Stimulated activated CD4-positive, alpha-beta T cell treated with anti-CD3 and anti-CD28 coated beads, Interleukin-12 subunit alpha, Interleukin-12 subunit beta, amount 100 ng/mL, for 4 hours (primary cell): ENCODE data around the gene GRXCR2.
A peak's percentile ranks its signal among the peaks of the same experiment; 100 is the strongest.
"Not testable (repeated sequence)": the region's sequence is repeated elsewhere in the genome, so short reads cannot be mapped to it uniquely, and the experiment has no call there.

Experiments used
- DNase-seq: peaks from one replicate; pipeline ENCODE4 v3.0.0-alpha.2; 2020

Gene GRXCR2

DNA sequence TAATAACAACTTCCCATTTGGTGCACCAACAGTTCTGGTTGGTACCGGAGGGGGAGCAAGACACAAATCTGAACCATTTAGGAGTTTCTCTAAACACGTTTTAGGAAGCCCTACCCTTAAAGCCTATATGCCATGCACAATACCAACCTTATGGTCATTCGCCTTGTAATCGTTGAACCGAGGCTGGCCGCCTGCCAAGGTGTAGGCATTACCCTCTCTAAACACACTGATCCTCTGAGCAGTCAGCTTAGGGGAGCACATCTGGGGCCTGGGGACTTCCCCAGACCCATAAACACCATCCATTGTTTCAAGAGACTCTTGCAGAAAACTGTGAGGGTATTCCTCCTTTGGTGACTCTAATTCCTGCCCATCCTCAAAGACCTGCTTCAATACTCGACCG is 328 bp downstream of the GRXCR2 start:
- no peak for DNase-seq

DNA sequence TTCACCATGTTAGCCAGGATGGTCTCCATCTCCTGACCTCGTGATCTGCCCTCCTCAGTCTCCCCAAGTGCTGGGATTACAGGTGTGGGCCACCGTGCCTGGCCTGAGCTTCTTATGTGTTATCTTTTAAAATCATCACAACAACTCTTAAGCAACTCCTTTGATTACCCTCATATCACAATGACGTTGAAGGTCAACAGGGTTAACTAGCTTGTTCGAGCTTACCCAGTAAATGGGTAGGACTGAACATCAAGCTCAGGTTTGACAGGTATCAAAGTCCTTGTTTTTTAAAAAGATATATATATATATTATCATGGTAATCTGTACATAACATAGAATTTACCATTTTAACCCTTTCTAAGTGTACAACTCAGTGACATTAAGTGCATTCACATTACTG is 3.1 kb downstream of the GRXCR2 start:
- DNase-seq = no peak

DNA sequence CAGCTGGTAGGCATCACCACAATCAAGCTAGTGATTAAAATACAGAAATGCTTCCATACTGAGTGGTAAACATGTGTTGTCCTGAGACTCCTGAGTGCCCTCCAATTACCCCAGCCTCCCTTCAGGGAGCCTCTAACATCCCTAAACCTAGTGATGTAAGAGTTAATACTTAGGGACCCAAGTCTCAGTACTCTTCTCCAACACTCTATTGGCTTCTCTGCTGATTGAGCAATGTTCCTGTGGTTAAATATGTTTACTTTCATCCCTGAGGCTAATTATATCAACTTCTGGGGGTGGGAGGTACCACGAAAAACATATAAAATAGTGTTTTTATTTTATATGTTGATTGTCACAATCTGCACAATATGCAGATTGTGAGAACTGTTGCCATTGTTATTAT is 5.0 kb downstream of the GRXCR2 start:
- DNase-seq = no peak

DNA sequence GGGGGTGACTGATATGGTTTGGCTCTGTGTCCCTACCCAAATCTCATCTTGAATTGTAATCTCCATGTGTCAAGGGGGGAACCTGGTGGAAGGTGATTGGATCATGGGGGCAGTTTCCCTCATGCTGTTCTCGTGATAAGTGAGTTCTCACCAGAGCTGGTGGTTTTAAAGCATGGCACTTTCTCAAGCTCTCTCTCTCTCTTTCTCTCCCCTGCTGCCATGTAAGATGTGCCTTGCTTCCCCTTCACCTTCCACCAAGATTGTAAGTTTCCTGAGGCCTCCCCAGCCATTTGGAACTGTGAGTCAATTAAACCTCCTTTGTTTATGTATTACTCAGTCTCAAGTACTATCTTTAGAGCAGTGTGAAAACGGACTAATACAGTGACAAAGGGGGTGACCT is 8.4 kb downstream of the GRXCR2 start:
- DNase-seq = not testable (repeated sequence)

DNA sequence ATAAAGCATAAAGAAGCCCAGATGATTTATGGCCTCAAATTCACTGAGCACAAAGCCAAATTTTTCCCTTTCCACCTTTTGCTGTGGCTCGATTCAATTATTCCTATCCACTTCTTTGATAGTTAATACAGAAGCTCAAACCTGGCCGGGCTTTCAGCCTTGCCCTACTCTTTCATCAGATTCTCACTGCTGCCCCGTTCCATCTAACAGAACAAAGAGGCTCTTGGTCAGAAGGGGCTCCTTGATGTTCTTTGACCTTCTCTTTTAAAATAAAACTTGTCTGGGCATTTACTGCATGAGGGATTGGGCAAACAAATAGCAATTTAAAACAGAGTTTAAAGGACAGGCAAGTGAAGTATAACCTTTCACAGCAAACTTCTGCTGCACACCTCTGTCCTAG is 9.8 kb downstream of the GRXCR2 start:
- no peak for DNase-seq

DNA sequence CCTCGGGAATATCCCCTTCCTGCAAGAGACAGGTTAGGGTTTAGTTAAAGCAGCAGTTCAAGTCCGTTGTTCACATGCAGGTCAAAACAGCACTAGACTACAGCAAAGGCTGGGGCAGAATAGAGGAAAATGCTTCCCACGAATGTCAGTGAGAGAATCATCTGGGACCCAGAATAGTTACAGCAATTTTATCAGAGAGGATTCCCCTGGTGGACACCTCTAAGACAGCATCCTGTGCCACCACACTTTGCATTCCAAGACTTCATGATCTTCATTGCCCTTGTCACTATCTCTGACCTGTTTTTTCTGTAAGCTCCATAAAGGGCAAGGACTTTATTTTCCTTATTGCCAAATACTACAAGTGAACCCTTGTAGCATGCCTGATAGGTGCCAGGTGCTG is 12.9 kb downstream of the GRXCR2 start:
- no peak for DNase-seq

DNA sequence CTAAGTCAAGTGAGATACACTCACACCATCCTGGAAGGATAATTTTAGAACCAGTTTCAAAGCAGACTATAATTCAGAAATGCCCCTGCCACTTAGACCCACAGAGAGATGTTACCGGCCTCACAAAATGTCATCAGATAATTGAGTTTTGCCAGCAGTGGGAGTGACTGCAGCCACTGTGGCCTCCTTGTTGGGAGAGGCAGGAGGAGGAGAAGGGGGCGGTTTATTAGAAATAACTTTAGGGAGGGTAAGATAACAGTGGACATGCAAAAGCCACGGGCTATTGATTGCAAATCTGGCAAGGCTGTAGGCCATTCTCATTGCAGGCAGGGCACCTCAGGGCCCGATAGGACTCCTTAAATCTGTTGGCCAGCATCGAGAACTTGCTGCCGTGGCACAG is 13.4 kb downstream of the GRXCR2 start:
- no peak for DNase-seq

DNA sequence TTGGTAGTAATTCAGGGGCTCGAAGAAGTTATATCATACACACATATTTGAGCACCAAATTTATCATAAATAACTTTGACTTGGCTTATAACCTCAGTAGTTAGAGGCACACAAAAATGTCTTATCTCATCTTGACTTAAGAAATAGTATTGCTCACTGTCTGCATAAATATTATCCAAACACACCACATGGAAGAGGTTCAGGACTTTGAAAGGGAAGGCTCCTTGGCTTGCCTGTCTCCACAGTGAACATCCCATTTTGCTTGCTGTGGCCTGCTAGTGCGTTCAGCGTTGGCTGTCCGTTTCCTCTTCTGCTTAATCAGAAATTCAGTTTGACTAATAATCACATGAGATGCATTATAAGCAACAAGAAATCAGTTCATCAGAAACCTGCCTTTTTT is 13.9 kb downstream of the GRXCR2 start:
- DNase-seq = no peak

DNA sequence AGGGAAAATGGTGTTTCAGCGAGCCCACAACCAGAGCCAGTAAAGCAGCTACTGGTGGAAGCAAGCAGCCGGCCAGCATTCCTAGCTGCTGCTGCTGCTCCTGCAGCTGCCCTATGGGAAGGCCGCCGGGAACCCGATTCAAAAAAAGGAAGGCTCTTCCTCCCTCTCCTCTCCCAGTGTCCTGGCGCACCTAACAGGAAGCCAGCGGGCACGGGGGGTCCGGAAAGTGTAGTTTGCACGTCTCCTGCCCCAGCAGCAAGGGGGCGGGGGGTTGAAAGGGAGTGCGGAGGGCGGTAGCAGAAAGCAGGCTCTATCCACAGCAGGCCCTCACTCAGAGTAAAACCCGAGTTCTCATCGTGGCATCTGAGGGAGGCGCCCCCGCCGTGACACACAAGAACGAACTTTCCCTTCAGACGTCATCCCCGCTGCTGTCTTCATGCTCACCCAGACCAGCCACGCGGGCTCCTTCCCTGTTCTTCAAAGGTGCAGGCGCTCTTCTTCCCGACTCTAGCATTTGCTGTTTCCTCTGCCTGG is 16.5 kb downstream of the GRXCR2 start:
- no peak for DNase-seq

DNA sequence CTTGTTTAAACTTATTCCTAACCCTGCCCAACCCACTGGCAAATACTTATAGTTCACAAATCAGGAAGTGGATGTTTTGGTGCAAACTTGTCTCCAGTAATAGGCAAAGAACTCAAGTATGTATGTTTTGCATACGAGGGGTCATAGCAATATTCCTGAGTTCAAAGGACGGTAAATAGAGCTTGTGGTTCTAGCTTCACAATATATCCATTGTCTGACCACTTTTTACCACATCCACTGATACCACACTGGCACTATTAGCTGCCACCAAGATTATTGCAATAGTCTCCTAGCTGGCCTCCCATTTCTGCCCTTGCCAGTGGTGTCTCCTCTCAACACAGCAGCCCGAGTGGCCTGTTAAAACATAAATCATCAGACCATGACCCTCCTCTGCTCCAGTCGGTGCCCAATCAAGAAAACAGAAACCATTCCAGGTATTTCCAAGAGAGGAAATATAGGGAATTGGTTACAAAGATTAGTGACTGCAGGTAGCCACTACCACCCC is 17.0 kb downstream of the GRXCR2 start:
- no peak for DNase-seq

DNA sequence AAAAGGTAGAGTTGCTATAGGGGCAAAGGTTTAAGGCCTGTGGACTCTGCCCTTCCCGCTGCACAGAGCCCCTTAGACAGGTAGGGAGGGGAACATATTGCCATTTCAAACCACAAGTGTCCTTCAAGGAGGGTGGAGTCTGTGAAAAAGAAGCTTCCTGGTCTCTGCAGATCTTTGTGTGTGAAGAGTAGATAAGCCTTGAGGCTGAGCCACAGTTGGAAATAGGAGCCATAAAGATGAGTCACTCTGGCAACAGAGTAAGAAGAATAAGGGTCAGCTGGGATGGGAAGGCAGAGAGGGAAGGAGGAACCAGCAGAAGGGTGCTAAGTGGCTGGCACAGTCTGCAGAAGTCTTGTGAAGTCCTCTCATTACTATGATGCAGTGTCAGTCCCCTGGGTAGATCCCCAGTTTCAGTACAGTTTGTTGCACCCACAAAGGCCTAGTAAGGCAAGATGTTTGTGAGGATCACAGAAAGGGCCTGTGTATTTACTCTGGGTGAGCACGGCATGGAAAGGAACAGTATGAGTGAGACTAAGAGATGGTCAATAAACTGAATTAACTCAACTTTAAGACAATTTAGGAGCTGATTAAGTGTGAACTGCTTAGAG is 18.1 kb downstream of the GRXCR2 start:
- no peak for DNase-seq

DNA sequence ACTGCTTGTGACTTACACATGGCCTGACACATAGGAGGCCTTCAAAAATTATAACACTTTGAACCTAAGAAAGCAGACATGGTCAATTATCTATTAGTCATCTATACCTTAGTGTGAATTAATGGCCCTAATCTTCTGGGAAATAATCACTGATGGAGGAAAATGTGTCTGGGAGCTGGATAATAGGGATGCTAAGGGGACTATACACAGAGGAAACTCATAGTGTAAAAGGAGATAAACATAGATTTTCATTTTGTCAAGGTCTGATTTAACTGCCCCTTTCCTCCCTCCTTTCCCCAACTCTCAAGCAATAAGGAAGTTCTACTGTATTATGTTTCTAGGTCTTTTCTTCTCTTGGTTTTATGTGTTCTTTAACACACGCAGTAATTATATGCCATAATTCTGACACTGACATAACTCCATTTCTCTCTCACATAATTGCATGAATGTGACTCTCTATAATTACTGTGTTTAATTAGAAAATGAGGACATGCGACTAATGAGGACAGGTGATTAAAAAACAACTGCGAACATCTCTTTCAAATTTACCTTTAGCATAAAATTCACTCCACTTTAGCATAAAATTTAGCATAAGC is 18.9 kb downstream of the GRXCR2 start:
- no peak for DNase-seq

DNA sequence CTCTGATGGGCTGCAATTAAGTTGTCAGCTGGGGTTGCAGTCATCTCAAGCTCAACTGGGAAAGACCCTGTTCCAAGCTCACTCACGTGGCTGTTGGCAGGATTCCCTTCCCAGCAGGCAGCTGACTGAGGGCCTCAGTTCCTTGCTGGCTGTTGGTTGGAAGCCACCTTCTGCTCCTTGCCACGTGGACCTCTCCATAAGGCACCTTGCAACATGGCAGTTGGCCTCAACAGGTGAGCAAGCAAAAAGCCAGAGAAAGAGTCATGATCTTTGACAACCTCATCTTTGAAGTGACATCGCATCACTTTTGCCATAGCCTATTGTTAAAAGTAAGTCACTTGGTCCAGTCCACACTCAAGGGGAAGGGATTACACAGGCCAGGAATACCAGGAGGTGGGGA is 19.8 kb downstream of the GRXCR2 start:
- no peak for DNase-seq

DNA sequence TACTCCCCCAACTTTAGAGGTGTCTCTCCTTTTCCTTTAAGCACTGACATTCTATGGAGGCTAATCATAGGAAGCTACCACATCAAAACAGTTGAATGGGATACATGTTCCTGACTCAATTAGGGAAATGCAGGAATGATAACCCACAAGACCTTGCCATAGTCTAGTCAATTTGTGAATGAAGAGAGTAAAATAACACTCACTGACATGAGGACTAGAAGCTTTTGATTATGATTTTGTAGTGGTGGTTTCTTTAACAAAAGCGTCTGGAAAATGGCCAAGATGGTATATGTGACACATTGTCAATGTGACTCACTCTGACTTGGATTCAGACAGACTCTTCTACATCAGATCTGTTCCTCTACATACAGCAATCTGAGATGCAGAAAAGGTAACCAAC is 24.0 kb downstream of the GRXCR2 start:
- no peak for DNase-seq

DNA sequence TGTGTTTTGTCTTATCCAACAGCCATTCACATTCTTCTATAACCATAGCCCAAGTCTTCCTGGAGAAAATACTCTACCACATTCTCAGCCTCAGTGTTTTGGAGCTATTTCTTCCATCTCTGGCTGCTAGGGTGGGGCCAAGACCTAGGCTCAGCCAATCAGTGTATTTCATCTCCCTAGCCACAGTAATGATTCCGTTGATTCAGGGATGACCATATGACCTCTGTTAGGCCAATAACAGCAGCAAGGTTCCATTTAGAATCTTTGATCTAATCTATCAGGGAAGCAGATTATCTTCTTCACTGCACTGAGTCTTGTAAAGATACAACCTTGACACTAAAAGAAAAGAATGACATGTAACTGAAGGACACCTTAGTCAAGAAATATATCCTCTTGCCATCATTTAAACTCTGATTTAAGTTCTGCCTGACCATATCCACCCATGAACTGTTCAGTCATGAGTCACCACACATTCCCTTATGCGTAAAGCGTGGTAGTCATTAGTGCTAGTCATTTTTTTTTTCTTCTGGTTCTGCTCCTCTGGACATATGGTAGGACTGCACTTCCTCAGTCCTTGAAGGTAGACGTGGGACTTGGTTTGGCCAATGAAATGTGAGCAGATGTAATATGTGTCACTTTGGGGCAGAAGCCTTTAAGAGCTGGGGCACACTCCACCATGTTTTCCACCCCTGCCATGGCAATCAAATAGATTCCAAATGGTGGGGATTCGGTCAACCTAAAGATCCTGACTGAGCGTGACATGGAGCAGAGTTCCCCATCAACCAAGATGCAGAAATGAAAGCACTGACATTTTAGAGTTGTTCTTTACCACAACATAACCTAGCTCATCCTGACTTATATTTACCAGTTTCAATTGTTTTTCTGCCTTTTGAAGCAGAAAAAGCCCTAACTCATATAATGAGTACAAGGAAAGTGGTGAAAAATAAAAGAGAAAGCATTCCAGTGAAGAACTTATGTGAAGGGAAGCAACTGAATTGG is 25.0 kb downstream of the GRXCR2 start:
- no peak for DNase-seq

DNA sequence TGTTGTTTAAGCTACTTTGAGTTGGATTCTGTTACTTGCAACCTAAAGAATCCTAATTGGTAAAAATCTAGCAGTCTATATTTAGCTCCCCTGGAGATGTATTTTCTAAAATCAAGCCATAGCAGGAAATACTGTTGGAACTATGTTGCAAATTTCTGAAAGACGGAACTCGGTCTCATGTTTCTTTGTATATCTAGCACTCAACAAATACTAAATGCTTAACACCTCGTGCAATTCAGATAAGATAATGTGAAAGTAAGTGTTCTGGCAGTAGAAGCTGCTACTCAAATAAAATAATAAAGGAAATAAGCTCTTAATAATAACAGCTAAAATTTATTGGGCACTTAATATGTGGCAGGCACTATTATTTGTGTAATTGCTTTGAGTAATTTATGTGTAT is 26.7 kb downstream of the GRXCR2 start:
- DNase-seq = no peak

DNA sequence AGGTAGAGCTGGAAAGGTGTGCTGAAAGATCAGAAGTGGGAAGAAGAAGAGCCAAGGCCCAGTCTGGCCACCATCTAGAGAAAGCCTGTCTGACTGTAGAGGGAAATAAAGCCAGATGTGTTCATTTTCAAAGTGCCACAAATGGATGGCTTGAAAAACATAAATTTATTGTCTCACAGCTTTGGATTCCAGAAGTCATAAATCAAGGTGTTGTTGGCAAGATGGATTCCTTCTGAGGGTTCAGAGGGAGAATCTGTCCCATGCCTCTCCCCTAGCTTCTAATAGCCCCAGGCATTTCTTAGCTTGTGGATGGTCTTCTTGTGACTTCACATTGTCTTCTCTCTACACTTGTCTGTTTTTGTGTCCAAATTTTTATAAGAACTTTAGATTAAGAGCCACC is 31.5 kb downstream of the GRXCR2 start:
- no peak for DNase-seq

DNA sequence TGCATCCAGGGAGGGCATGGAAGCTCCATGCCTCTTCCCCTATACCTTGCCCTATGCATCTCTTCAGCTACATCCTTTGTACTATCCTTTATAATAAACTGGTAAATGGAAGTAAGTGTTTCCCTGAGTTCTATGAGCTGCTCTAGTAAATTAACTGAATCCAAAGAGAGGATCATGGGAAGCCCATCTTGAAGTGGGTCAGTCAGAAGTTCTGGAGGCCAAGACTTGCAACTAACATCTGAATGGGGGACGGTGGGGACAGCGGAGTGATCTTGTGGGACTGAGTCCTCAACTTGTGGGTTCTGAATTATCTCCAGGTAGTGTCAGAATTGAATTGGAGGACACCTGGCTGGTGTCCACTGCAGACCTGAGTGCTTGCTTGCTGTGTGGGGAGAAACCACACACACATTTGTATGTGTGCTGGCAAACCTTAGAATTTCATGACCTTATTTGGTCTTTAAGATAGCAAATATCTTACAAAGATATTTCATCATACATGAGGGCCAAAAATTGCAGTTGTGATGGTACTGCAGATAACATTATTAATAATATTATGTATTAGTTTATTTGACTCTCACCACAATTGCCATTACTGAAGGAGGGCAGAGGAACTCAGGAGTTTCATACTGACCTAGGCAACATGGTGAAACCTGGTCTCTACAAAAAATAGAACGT is 32.2 kb downstream of the GRXCR2 start:
- no peak for DNase-seq

DNA sequence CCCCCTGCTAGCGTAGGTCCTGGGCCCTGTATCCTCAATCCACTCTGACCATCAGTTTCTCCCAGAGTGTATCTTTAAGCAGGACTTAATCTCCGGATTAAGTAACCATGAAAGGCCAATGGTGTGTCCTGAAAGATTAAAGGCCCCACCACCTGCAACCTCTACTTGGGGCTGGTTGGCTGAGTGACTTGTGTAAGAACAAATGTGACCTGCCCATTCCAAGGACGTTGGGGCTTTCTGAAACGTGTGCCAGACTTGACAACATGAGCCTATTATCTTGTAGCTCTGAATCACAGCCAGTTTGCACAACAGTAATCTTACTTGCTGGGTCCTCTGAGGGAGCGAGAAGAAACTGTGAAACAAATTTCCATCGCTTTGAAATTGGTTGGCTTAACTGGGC is 34.5 kb downstream of the GRXCR2 start:
- DNase-seq = no peak

DNA sequence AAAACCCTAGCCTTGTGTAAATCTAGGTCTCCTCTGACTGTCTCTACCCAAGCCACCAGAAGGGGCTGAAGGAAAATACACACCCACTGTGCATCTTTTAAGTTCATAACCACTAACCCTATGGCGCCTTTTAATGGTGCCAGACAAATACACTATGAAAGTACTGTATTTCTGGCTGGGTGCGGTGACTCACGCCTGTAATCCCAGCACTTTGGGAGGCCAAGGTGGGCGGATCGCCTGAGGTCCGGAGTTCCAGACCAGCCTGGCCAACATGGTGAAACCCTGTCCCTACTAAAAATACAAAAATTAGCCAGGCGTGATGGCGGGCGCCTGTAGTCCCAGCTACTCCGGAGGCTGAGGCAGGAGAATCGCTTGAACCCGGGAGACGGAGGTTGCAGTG is 36.6 kb downstream of the GRXCR2 start:
- DNase-seq = not testable (repeated sequence)

DNA sequence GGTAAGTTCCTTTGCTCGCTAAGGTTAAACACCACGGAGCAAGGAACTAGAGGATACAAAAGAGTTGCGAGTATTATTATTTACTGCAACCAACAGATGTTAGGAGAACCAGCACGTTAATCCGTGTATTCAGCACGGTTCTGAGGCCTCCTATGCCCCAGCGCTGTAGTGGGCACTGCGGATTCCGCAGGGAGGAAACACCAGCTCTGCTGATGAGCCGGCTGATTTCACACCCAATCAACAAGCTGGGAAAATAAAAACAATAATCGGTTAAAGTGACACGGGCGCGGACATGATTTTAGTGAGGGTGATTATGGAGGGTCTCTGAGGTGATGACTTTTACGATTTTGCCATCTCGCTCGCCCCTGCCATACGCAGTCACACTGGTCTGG is 37.0 kb downstream of the GRXCR2 start:
- DNase-seq = no peak

DNA sequence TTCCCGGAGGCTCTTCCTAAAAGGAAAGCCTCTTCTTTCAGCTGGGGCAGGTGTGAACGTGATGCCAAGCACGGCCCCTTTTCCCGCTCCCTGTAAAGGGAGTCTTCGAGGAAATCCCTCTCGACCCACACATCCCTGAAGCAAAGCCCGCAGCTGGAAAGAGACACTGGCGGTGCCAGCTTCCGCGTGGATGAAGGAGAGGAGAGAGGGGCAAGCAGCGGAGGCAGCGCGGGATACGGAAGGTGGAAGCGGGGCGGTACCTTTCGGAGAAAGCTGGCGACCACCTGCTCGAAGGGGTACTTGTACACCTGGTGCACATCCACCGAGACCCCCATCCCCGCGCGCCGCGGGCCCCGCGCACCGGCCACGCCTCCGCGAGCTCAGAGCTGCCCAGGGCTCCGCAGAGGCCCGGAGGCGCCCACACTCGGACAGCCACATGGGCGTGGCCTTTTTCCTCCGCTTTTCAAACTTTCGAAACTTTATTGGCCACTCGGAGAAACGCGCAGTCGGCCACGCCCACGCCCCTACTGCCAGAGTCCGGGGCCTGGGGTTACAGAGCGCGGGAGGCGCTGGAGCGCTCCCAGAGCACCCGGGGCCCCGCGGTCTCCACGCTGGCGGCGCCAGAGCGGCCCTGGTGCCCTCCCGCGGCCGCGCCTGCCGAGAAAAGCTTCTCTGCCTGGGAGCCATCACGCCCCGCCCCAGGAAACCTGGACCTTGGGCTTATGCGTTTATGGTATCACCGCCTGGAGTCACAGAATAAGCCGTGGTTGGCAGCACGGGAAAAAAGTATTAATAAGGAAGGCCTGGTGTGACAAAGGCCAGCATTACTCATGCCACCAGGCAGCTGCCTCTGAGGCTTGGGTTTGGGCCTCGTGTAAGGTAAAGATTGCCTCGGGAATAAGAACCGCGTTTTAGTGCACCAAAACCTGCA is 37.6 kb downstream of the GRXCR2 start, which contains the start of gene PRELID2:
Gene PRELID2 (minus strand): TSS at position 426 of the 931 bp plus-strand sequence. CDS start 91 bp downstream, at position 335.
- peak; percentile 38 for DNase-seq
